WTC11 (cell line): ENCODE results near the gene CEP78. TPM values are rescaled to one million over a fixed set of nuclear protein-coding genes. Genes with fewer than 3 reads are reported as not detected.
A peak's percentile ranks its signal among the peaks of the same experiment; 100 is the strongest.

Source experiments
- ARID4B ChIP-seq: sonication (generic); formaldehyde crosslinking; IDR thresholded peaks from 2 replicates; pipeline ENCODE4 v1.8.0; 2023; ENCODE audit warnings: missing genetic modification reagents, mild to moderate bottlenecking, borderline replicate concordance
- CBFB ChIP-seq: sonication (generic); formaldehyde crosslinking; IDR thresholded peaks from 2 replicates; pipeline ENCODE4 v1.8.1; 2022; ENCODE audit warnings: mild to moderate bottlenecking, low read depth, missing genetic modification reagents
- ETV6 ChIP-seq: sonication (generic); formaldehyde crosslinking; IDR thresholded peaks from 2 replicates; pipeline ENCODE4 v1.8.1; 2022; ENCODE audit warnings: mild to moderate bottlenecking, missing genetic modification reagents
- FOXJ3 ChIP-seq: sonication (generic); formaldehyde crosslinking; IDR thresholded peaks from 2 replicates; pipeline ENCODE4 v1.9.0; 2021; ENCODE audit warnings: missing genetic modification reagents, mild to moderate bottlenecking, borderline replicate concordance
- IRF1 ChIP-seq: sonication (generic); formaldehyde crosslinking; IDR thresholded peaks from 2 replicates; pipeline ENCODE4 v1.8.0; 2023; ENCODE audit warnings: missing genetic modification reagents
- JUN ChIP-seq: sonication (generic); formaldehyde crosslinking; IDR thresholded peaks from 2 replicates; pipeline ENCODE4 v1.8.0; 2023; ENCODE audit warnings: mild to moderate bottlenecking, missing genetic modification reagents
- NFYB ChIP-seq: sonication (generic); formaldehyde crosslinking; conservative IDR thresholded peaks from 2 replicates; pipeline ENCODE4 v1.8.0; 2022; ENCODE audit warnings: low read depth, missing genetic modification reagents
- NR1H2 ChIP-seq: sonication (generic); formaldehyde crosslinking; IDR thresholded peaks from 2 replicates; pipeline ENCODE4 v1.9.0; 2021; ENCODE audit warnings: mild to moderate bottlenecking, moderate library complexity, missing genetic modification reagents
- PRRX2 ChIP-seq: fragments of 250-450 bp; sonication (Bioruptor Pico); IDR thresholded peaks from 2 replicates; pipeline ENCODE4 v1.8.0; 2021; ENCODE audit warnings: mild to moderate bottlenecking
- RORB ChIP-seq: fragments of 250-450 bp; sonication (Bioruptor Pico); IDR thresholded peaks from 2 replicates; pipeline ENCODE4 v1.9.0; 2021; ENCODE audit warnings: mild to moderate bottlenecking
- TEAD1 ChIP-seq: sonication (generic); formaldehyde crosslinking; IDR thresholded peaks from 2 replicates; pipeline ENCODE4 v1.8.0; 2022; ENCODE audit warnings: mild to moderate bottlenecking, missing genetic modification reagents
- ZBTB21 ChIP-seq: sonication (generic); formaldehyde crosslinking; IDR thresholded peaks from 2 replicates; pipeline ENCODE4 v1.8.1; 2023; ENCODE audit warnings: mild to moderate bottlenecking, missing genetic modification reagents, borderline replicate concordance
- ZNF121 ChIP-seq: sonication (generic); formaldehyde crosslinking; IDR thresholded peaks from 2 replicates; pipeline ENCODE4 v1.8.0; 2023; ENCODE audit warnings: missing genetic modification reagents
- ZNF416 ChIP-seq: fragments of 250-450 bp; sonication (Bioruptor Pico); IDR thresholded peaks from 2 replicates; pipeline ENCODE4 v1.9.0; 2021; ENCODE audit warnings: mild to moderate bottlenecking, inconsistent platforms
- ZNF532 ChIP-seq: fragments of 250-450 bp; sonication (Bioruptor Pico); IDR thresholded peaks from 2 replicates; pipeline ENCODE4 v1.9.0; 2021; ENCODE audit warnings: mild to moderate bottlenecking, borderline replicate concordance
- ZNF671 ChIP-seq: fragments of 250-450 bp; sonication (Bioruptor Pico); IDR thresholded peaks from 2 replicates; pipeline ENCODE4 v1.8.0; 2021; ENCODE audit warnings: mild to moderate bottlenecking
- total RNA-seq: library from RNA; stranded (reverse); gene quantifications from 3 replicates; pipeline ENCODE4 v1.2.3, GENCODE V29; 2021
- TF ChIP-seq, protein P1 (sequence below): sonication (generic); formaldehyde crosslinking; IDR thresholded peaks from 2 replicates; pipeline ENCODE4 v1.8.1; 2023; ENCODE audit warnings: mild to moderate bottlenecking, moderate library complexity, missing genetic modification reagents
- TF ChIP-seq, protein P2 (sequence below): sonication (generic); formaldehyde crosslinking; IDR thresholded peaks from 2 replicates; pipeline ENCODE4 v1.8.0; 2022; ENCODE audit warnings: missing genetic modification reagents
- TF ChIP-seq, protein P3 (sequence below): sonication (generic); formaldehyde crosslinking; IDR thresholded peaks from 2 replicates; pipeline ENCODE4 v1.8.1; 2023; ENCODE audit warnings: mild to moderate bottlenecking, missing genetic modification reagents
- TF ChIP-seq, protein P4 (sequence below): sonication (generic); formaldehyde crosslinking; IDR thresholded peaks from 2 replicates; pipeline ENCODE4 v1.8.1; 2022; ENCODE audit warnings: mild to moderate bottlenecking, moderate library complexity, missing genetic modification reagents

Gene CEP78
- total RNA-seq, 1 experiment from 2014 or later, result 42.0 TPM

DNA sequence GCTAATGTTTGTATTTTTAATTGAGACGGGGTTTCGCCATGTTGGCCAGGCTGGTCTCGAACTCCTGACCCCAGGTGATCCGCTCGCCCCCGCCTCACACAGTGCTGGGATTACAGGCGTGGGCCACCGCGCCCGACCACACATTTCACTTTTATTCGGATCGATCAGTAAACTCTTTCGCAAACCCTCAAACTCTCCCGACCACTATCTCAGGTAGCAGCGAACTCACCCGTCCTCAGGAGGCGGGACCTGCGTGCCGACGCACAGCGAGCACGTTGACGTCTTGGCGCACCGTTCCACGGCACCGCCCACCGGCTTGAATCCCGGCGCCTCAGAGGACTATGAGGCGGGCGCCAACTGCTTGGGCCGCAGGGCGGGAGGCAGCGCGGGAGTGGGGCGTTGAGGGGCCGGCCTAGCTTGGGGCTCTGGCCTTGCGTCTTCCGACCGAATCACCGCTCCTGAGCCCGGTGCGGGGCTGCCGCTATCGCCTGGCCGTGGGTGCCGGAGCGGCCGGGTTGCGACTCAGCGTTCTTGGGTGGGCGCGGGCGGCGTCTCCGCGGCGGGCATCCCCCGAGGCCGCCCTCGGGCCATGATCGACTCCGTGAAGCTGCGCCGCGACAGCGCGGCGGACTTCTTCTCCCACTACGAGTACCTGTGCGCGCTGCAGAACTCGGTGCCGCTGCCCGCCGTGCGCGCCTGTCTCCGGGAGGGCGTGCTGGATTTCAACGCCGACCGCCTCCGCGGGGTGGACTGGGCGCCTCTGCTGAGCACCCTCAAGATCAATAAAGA, at the start of gene CEP78 (continued):
- TF ChIP-seq, protein P1, sequence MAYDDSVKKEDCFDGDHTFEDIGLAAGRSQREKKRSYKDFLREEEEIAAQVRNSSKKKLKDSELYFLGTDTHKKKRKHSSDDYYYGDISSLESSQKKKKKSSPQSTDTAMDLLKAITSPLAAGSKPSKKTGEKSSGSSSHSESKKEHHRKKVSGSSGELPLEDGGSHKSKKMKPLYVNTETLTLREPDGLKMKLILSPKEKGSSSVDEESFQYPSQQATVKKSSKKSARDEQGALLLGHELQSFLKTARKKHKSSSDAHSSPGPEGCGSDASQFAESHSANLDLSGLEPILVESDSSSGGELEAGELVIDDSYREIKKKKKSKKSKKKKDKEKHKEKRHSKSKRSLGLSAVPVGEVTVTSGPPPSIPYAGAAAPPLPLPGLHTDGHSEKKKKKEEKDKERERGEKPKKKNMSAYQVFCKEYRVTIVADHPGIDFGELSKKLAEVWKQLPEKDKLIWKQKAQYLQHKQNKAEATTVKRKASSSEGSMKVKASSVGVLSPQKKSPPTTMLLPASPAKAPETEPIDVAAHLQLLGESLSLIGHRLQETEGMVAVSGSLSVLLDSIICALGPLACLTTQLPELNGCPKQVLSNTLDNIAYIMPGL (CRISPR knock-in tag), result peak; percentile 91
- peak; percentile 90; the same call in 1 of the 2 replicates for TF ChIP-seq CBFB (CRISPR knock-in tag)
- TF ChIP-seq, protein P2, sequence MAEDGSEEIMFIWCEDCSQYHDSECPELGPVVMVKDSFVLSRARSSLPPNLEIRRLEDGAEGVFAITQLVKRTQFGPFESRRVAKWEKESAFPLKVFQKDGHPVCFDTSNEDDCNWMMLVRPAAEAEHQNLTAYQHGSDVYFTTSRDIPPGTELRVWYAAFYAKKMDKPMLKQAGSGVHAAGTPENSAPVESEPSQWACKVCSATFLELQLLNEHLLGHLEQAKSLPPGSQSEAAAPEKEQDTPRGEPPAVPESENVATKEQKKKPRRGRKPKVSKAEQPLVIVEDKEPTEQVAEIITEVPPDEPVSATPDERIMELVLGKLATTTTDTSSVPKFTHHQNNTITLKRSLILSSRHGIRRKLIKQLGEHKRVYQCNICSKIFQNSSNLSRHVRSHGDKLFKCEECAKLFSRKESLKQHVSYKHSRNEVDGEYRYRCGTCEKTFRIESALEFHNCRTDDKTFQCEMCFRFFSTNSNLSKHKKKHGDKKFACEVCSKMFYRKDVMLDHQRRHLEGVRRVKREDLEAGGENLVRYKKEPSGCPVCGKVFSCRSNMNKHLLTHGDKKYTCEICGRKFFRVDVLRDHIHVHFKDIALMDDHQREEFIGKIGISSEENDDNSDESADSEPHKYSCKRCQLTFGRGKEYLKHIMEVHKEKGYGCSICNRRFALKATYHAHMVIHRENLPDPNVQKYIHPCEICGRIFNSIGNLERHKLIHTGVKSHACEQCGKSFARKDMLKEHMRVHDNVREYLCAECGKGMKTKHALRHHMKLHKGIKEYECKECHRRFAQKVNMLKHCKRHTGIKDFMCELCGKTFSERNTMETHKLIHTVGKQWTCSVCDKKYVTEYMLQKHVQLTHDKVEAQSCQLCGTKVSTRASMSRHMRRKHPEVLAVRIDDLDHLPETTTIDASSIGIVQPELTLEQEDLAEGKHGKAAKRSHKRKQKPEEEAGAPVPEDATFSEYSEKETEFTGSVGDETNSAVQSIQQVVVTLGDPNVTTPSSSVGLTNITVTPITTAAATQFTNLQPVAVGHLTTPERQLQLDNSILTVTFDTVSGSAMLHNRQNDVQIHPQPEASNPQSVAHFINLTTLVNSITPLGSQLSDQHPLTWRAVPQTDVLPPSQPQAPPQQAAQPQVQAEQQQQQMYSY (CRISPR knock-in tag), result 0 out of 2 replicates have a peak, but pooled peaks have one; percentile 10
- TF ChIP-seq ZBTB21 (CRISPR knock-in tag), result peak; percentile 71; the same call in 1 of the 2 replicates
- peak; percentile 95 for TF ChIP-seq ETV6 (CRISPR knock-in tag)
- TF ChIP-seq ARID4B (CRISPR knock-in tag), result peak; percentile 84
- peak; percentile 100 for TF ChIP-seq ZNF121
- no peak for TF ChIP-seq ZNF416 (CRISPR knock-in tag)
- peak; percentile 69 for TF ChIP-seq TEAD1 (CRISPR knock-in tag)
- TF ChIP-seq NFYB (CRISPR knock-in tag), result no peak; the same call in 1 of the 2 replicates
- no peak for TF ChIP-seq NR1H2 (CRISPR knock-in tag)
- TF ChIP-seq, protein P3, sequence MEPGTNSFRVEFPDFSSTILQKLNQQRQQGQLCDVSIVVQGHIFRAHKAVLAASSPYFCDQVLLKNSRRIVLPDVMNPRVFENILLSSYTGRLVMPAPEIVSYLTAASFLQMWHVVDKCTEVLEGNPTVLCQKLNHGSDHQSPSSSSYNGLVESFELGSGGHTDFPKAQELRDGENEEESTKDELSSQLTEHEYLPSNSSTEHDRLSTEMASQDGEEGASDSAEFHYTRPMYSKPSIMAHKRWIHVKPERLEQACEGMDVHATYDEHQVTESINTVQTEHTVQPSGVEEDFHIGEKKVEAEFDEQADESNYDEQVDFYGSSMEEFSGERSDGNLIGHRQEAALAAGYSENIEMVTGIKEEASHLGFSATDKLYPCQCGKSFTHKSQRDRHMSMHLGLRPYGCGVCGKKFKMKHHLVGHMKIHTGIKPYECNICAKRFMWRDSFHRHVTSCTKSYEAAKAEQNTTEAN (CRISPR knock-in tag), result no peak
- no peak for TF ChIP-seq RORB (CRISPR knock-in tag)
- peak; percentile 88 for TF ChIP-seq IRF1 (CRISPR knock-in tag)
- TF ChIP-seq FOXJ3 (CRISPR knock-in tag), result no peak
- peak; percentile 63; the same call in 1 of the 2 replicates for TF ChIP-seq JUN (CRISPR knock-in tag)
- no peak for TF ChIP-seq ZNF671 (CRISPR knock-in tag)
- TF ChIP-seq, protein P4, sequence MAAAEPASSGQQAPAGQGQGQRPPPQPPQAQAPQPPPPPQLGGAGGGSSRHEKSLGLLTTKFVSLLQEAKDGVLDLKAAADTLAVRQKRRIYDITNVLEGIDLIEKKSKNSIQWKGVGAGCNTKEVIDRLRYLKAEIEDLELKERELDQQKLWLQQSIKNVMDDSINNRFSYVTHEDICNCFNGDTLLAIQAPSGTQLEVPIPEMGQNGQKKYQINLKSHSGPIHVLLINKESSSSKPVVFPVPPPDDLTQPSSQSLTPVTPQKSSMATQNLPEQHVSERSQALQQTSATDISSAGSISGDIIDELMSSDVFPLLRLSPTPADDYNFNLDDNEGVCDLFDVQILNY (CRISPR knock-in tag), result peak; percentile 87
- TF ChIP-seq PRRX2, result no peak
- TF ChIP-seq ZNF532 (CRISPR knock-in tag), result no peak
